ENCODE measurements around the gene SBK3. TPM values are rescaled to one million over a fixed set of nuclear protein-coding genes. Genes with fewer than 3 reads are reported as not detected.

Gene SBK3
- total RNA-seq, 1 experiment from 2014 or later = 2.4 TPM

DNA sequence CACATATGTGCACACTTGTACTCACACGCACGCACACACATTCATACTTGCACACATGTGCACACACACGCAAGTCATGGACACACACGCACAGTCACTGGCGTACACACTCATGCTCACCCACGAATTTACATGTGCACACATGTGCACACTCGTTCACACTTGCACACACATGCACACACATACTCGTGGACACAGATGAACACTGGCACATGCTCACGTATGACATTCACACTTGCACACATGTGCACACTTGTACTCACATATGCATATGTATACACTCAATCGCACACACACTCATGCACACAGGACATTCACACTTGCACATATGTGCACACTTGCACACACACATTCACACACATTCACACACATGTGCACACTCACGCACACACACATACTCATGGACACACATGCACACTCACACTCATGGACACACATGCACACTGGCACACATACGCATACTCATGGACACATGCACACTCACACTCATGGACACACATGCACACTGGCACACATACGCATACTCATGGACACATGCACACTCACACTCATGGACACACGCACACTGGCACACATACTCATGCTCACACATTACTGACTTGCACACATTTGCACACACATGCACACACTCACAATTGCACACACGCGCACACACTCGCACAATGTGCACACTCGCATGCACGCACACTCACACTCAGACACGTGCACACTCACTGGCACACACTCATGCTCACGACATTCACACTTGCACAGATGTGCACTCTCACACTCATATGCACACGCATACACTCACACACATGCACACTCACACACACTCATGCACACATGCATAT lies 17.9 kb downstream of the SBK3 start:
- CTCF ChIA-PET = no interaction called here
- intact Hi-C loops (cut with micrococcal nuclease; ENCODE audit: unreplicated experiment) = no loop called here

DNA sequence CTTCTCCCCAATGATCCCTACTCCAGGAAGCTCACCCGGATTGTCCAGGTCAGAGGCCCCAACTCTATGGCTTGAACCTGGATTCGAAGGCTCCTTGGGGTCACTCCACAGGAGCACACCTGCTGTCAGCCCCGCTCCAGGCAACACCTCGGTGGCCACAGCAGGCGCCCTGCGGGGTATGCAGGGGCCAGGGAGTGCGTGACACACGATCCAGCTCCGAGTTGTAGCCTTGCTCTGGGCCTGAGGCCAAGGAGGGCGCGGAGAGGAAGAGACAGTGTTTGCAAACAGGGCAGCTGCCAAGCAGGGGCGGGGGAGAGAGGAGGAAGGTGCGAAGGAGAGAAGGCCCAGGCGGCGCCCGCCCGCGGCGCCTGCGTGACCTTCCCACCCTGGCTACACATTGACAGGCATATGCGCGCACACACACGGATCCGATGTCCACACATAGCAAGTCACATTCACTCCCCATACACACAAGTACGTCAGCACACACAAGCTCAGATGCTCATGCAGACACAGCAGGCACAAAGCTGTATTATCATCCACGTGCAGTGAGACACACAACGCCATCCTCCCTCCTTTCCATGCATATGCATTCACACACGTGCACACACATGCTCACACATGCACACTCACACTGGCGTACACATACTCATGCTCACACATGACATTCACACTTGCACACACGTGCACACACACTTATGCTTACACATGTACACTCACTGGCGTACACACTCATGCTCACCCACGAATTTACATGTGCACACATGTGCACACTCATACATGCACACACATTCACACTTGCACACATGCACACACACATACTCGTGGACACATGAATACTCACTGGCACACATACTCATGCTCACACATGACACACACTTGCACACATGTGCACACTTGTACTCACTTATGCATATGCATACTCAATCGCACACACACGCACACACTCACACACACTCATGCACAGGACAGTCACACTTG lies 18.8 kb downstream of the SBK3 start:
- Mint-ChIP-seq H3K4me1 (ENCODE audit: low read depth, unreplicated experiment) (no peaks in the 10 kb centered on the region), H3K4me3 (ENCODE audit: unreplicated experiment) (no peak overlapping the region), H3K36me3 (ENCODE audit: insufficient read depth, unreplicated experiment) (no peaks in the 10 kb centered on the region), H3K27me3 (ENCODE audit: insufficient read depth, unreplicated experiment) (no peaks in the 10 kb centered on the region), H3K27ac (ENCODE audit: unreplicated experiment) (no peak overlapping the region), H3K9me3 (ENCODE audit: unreplicated experiment) (no peaks in the 10 kb centered on the region)
- no peaks in the 10 kb centered on the region for H3K36me3 ChIP-seq (ENCODE audit: control insufficient read depth, insufficient read depth, low read length)
- no peak for DNase-seq
- BruUV-seq (replicated peaks) = no TSS peak
- TF ChIP-seq, protein P1, sequence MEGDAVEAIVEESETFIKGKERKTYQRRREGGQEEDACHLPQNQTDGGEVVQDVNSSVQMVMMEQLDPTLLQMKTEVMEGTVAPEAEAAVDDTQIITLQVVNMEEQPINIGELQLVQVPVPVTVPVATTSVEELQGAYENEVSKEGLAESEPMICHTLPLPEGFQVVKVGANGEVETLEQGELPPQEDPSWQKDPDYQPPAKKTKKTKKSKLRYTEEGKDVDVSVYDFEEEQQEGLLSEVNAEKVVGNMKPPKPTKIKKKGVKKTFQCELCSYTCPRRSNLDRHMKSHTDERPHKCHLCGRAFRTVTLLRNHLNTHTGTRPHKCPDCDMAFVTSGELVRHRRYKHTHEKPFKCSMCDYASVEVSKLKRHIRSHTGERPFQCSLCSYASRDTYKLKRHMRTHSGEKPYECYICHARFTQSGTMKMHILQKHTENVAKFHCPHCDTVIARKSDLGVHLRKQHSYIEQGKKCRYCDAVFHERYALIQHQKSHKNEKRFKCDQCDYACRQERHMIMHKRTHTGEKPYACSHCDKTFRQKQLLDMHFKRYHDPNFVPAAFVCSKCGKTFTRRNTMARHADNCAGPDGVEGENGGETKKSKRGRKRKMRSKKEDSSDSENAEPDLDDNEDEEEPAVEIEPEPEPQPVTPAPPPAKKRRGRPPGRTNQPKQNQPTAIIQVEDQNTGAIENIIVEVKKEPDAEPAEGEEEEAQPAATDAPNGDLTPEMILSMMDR (IDR thresholded peaks at IDR 0.05; ENCODE audit: insufficient read depth in 1 of 2, low read depth in 1 of 2, low read length in 1 of 2, severe bottlenecking in 1 of 2, unreplicated experiment in 1 of 2) = no peak
- POLR2A ChIA-PET = no interaction called here
- H3K4me3 ChIP-seq (ENCODE audit: low read depth, low read length) = no peak overlapping the region
- intact Hi-C loops (cut with micrococcal nuclease; ENCODE audit: unreplicated experiment) = no loop called here
- CTCF ChIA-PET = interaction anchor here (0.5 to 1.1 kb wide), 2 partner anchors 59 to 385 kb away, joined by 3 to 5 read pairs; no protein-coding TSS in a partner anchor
- H3K9me3 ChIP-seq = peaks cover 3% of the 10 kb centered on the region; the same call in 1 of the 2 replicates
- no peaks in the 10 kb centered on the region for H3K4me1 ChIP-seq
- H3K27me3 ChIP-seq (replicated peaks; ENCODE audit: control insufficient read depth, insufficient read depth, low read length) = no peaks in the 10 kb centered on the region

More for the DNA sequence above, 17.9 kb downstream of the SBK3 start:
- no peaks in the 10 kb centered on the region for H3K27me3 ChIP-seq (replicated peaks; ENCODE audit: control insufficient read depth, insufficient read depth, low read length)
- no peak for DNase-seq
- peaks cover 3% of the 10 kb centered on the region; the same call in 1 of the 2 replicates for H3K9me3 ChIP-seq
- no peak overlapping the region for H3K4me3 ChIP-seq (ENCODE audit: low read depth, low read length)
- POLR2A ChIA-PET = no interaction called here
- H3K36me3 ChIP-seq (ENCODE audit: control insufficient read depth, insufficient read depth, low read length) = no peaks in the 10 kb centered on the region
- Mint-ChIP-seq H3K27ac (ENCODE audit: unreplicated experiment) (no peak overlapping the region), H3K4me3 (ENCODE audit: unreplicated experiment) (no peak overlapping the region), H3K36me3 (ENCODE audit: insufficient read depth, unreplicated experiment) (no peaks in the 10 kb centered on the region), H3K4me1 (ENCODE audit: low read depth, unreplicated experiment) (no peaks in the 10 kb centered on the region), H3K27me3 (ENCODE audit: insufficient read depth, unreplicated experiment) (no peaks in the 10 kb centered on the region), H3K9me3 (ENCODE audit: unreplicated experiment) (no peaks in the 10 kb centered on the region)
- TF ChIP-seq, protein P1 (IDR thresholded peaks at IDR 0.05; ENCODE audit: insufficient read depth in 1 of 2, low read depth in 1 of 2, low read length in 1 of 2, severe bottlenecking in 1 of 2, unreplicated experiment in 1 of 2) = no peak
- no peaks in the 10 kb centered on the region for H3K4me1 ChIP-seq
- no TSS peak for BruUV-seq (replicated peaks)

Measured in Caco-2 (cell line).